ENCODE data around the gene CS. TPM values are rescaled to one million over a fixed set of nuclear protein-coding genes. Genes with fewer than 3 reads are reported as not detected.

The CS gene
- total RNA-seq, 1 experiment from 2014 or later = 250 TPM

DNA sequence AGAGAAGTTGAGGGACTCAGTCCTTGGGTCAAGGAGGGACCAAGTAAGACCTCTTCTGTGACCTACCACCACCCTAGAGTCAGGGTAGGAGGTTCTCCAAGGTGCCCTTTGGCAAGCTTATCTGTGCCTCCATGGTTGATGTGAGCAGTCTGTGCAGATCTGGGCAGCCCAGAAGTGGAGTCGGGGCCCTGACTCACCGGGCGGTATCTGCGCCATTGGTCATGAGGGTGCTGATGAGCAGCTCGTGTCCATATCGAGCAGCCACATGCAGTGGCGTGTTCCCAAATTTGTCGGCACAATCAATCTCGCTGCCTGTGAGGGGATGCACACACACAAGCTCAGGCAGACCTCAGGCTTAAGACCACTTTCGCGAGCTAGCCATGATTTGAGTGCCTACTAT lies 47.0 kb downstream of the CS start:
- no peak overlapping the region for H3K14ac ChIP-seq (ENCODE audit: insufficient read depth, low read length)
- H3T11ph ChIP-seq (ENCODE audit: low read length) = no peak overlapping the region
- no peaks in the 10 kb centered on the region for H3K79me2 ChIP-seq (ENCODE audit: insufficient read depth, low read length)
- H2BK12ac ChIP-seq (ENCODE audit: insufficient read length, low read depth, low read length) = no peak overlapping the region
- H4K8ac ChIP-seq (replicated peaks; ENCODE audit: insufficient read length, low read depth, low read length) = no peak overlapping the region
- H2BK20ac ChIP-seq (ENCODE audit: low read depth, low read length, poor library complexity, severe bottlenecking) = no peak overlapping the region
- TF ChIP-seq, protein P1, sequence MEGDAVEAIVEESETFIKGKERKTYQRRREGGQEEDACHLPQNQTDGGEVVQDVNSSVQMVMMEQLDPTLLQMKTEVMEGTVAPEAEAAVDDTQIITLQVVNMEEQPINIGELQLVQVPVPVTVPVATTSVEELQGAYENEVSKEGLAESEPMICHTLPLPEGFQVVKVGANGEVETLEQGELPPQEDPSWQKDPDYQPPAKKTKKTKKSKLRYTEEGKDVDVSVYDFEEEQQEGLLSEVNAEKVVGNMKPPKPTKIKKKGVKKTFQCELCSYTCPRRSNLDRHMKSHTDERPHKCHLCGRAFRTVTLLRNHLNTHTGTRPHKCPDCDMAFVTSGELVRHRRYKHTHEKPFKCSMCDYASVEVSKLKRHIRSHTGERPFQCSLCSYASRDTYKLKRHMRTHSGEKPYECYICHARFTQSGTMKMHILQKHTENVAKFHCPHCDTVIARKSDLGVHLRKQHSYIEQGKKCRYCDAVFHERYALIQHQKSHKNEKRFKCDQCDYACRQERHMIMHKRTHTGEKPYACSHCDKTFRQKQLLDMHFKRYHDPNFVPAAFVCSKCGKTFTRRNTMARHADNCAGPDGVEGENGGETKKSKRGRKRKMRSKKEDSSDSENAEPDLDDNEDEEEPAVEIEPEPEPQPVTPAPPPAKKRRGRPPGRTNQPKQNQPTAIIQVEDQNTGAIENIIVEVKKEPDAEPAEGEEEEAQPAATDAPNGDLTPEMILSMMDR (conservative IDR thresholded peaks at IDR 0.05) = no peak
- no peak overlapping the region for H4K91ac ChIP-seq (ENCODE audit: insufficient read length, low read depth, low read length)
- no peak overlapping the region for H2BK5ac ChIP-seq (ENCODE audit: insufficient read length, low read length)
- peaks cover 2% of the 10 kb centered on the region for H4K20me1 ChIP-seq (ENCODE audit: control insufficient read depth, insufficient read depth, insufficient read length)
- Mint-ChIP-seq H3K36me3 (ENCODE audit: insufficient read depth in 1 of 3, low read depth in 3 of 3) (peaks cover 42 to 77% (median 72%) of the 10 kb centered on the region in 3 experiments; a peak in 6 of 7 replicates), H3K4me1 (peaks cover 14% of the 10 kb centered on the region in 2 experiments), H3K27me3 (ENCODE audit: low read depth) (no peaks in the 10 kb centered on the region), H3K9me3 (no peaks in the 10 kb centered on the region; a peak in 1 of 5 replicates), H3K4me3 (no peak overlapping the region), H3K27ac (0 out of 7 replicates have a peak overlapping the region, but pooled peaks of 1 of the 3 experiments have one; percentile 53)
- no peaks in the 10 kb centered on the region for H3K27me3 ChIP-seq (ENCODE audit: insufficient read depth, low read length)
- H2AFZ ChIP-seq (ENCODE audit: low read length) = no peak overlapping the region
- no peak overlapping the region for H3K23ac ChIP-seq (ENCODE audit: insufficient read length, low read depth, low read length)
- no peak overlapping the region for H3K4me2 ChIP-seq (ENCODE audit: insufficient read depth, insufficient read length, low read length)
- no CpG with 5 or more reads among the region's 11 CpGs for WGBS (ENCODE audit: extremely low coverage, insufficient read length, low lambda C conversion rate)
- H3K4me1 ChIP-seq (ENCODE audit: insufficient read depth, low read length) = no peaks in the 10 kb centered on the region
- H3K18ac ChIP-seq (ENCODE audit: insufficient read length, low read depth, low read length) = no peak overlapping the region
- H3K4ac ChIP-seq (ENCODE audit: low read depth, low read length) = no peak overlapping the region
- no peaks in the 10 kb centered on the region for H3K79me1 ChIP-seq (ENCODE audit: insufficient read depth, low read depth, low read length, poor library complexity, severe bottlenecking)
- no peak for DNase-seq
- H3K23me2 ChIP-seq (ENCODE audit: insufficient read length, low read depth, low read length, poor library complexity, severe bottlenecking) = no peaks in the 10 kb centered on the region
- H4K5ac ChIP-seq (ENCODE audit: insufficient read length, low read depth, low read length) = no peak overlapping the region
- H2BK120ac ChIP-seq (ENCODE audit: low read depth, low read length, poor library complexity, severe bottlenecking) = no peak overlapping the region
- H3K9me3 ChIP-seq (ENCODE audit: control insufficient read depth, low read depth, low read length) = no peaks in the 10 kb centered on the region
- no peak overlapping the region for H3K27ac ChIP-seq (ENCODE audit: insufficient read length, low read depth, low read length)
- H3K56ac ChIP-seq (ENCODE audit: insufficient read length, low read depth, low read length) = no peak overlapping the region
- no peak overlapping the region for H2BK15ac ChIP-seq (ENCODE audit: low read depth, low read length)
- H2AK5ac ChIP-seq (ENCODE audit: insufficient read length, low read length) = no peak overlapping the region
- no peak overlapping the region for H3K9ac ChIP-seq (ENCODE audit: extremely low read depth, insufficient read length, low read length)

Data from H9 (cell line).